NCI-H524 treated with DMSO at 0.1 percent for 48 hours (cell line): ENCODE data around the gene ALK.
"Not testable (repeated sequence)": the region's sequence is repeated elsewhere in the genome, so short reads cannot be mapped to it uniquely, and the experiment has no call there.

Source experiments
- DNase-seq: peaks from one replicate; lab custom pipeline; 2025; lab: John Stamatoyannopoulos, UW

ALK gene

GRCh38 chr2:29246383-29247300 is 674.7 kb downstream of the ALK start:
- DNase-seq: no peak

DNA sequence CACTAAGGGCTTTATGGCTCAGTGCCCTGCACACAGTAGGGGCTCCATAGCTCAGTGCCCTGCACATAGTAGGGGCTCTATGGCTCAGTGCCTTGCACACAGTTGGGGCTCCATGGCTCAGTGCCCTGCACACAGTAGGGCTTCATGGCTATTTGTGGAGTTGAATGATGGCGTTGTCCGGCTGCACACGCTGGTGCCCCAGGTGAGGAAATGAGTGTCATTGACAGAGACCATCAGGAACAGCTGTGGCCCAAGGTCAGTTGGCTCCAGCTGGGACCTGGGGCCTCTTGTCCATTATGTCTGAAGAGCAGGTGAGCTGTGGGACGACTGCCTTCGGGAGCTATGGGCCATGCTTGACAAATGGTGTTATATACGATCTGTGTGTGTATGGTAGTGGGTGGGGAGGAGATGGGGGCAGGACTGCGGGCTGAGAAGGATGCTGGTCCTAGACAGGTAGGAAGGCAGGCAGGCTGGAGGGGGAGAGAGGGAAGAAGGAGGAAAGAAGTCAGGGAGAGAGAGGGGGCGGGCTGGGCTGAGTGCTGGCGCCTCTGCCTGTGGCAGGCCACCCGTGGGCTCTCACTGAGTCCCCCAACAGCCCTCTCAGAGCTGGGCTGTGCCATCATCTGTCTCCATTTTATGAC is 675.5 kb downstream of the ALK start:
- DNase-seq: no peak

GRCh38 chr2:29245035-29245741 is 676.2 kb downstream of the ALK start:
- not testable (repeated sequence) for DNase-seq

GRCh38 chr2:29242621-29243375 is 678.6 kb downstream of the ALK start:
- no peak for DNase-seq

- no peak for DNase-seq
These were observed 679.3 kb downstream of the ALK start for GRCh38 chr2:29241955-29242565.

DNA sequence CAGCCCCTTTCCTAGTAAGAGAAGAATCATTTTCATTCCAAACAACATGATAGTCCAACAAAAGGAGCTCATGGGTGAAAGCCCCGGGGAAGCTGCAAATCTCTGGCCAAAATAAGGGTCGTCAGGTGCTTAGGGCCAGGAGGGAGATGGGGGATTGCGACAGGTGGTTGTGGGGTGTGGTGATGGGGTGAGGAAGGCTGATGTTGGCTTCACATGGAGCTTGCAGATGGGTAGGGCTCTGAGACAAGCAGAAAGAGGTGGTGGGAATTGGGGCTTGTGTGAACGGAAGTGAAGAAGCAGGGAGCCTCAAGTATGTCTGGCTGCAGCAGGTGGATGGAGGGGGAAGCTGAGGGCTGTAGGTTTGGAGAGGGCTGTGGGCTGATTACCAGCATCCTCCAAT is 680.0 kb downstream of the ALK start:
- DNase-seq: no peak

GRCh38 chr2:29240601-29241000 is 680.8 kb downstream of the ALK start:
- DNase-seq: no peak

DNA sequence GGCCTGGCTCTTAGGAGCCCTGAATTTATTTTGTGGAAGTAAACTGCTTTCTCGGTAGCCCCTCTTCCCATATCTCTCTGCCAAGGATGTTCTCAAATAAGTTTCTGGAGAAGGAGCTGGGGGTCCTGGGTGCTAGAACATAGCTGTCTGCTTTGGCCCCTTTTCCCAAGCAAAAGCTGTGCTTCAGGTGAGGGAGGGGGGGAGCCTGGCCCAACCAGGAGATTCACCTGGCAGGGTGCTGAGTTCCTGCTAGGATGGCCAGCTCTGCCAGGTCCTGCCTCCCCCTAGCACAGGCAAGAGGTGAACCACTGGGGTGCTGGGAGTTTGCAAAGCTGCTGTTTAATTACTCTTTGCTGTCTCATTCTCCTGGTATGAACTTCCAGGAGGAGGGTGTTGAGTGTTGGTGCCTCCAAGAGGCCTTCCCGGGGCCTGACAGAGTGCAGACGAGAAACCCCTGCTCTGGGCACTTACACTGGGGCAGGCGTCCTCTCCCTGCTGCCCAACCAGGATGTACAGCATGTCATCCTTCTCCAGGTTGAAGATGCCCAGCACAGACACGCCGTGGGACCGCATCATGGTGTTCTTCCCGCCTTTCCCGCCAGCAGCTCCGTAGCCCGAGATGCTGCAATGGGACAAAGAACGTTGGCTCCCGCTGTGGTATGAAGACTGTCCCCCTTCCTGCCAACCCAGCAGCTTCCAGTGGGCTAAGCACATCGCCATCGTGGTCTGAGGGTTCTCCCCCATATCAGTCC is 682.0 kb downstream of the ALK start:
- DNase-seq: no peak

DNA sequence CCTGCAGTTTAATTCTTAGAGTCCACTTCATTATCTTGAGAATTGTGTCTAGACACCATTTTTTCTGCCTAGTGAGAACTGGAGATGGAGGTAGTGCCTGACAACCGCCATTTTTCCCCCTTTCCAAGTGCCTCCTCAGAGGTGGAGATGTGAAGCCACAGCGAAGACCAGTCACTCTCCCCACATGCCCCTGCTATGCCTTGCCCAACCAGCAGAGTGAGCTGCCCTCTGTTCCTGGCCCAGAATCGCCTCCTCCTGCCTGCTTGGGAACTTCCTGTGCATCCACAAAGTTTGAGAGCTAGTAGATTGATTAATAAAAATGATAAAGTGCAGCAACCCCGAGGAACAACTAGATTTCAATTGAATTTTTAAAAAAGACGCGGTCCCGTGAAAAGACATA is 682.9 kb downstream of the ALK start:
- no peak for DNase-seq

DNA sequence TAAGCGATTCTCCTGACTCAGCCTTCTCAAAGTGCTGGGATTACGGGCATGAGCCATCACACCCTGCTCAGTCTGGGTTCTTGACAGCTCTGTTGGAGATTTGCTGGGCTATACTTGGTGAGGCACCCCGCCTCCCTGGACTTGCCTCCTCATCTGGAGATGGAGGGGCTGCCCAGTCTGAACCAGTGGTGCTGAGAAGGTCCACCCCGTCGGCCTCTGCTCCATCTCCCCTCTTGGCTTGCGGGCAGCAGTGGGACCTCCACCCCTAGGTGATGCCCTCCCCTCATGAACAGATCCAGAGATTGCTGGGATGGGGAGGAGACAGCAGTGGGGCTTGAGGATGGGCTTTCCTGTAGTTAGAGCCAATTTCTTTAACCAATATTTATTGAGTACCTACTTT is 685.3 kb downstream of the ALK start:
- no peak for DNase-seq

- no peak for DNase-seq
These were observed 686.0 kb downstream of the ALK start for GRCh38 chr2:29235411-29235810.

GRCh38 chr2:29233428-29233827 is 688.0 kb downstream of the ALK start:
- DNase-seq: no peak

DNA sequence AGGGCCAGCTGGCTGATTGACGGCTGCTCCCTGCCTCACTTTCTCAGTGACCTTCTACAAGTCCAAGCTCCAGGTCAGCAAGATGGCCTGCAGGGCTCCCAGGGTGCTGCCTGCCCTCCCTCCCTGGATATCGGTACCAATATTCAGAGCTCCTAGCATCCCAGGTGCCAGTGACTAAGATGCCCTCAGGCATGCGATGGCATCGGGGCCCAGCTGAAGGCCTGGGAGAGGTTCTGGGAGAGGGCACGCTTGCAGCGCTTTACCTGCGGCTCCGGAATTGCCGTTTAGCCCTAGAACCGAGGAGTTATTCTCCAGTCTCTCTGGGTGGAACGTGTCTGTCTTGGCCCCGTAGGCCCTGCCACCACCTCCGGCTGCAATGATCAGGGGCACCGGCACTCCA is 689.3 kb downstream of the ALK start:
- no peak for DNase-seq

DNA sequence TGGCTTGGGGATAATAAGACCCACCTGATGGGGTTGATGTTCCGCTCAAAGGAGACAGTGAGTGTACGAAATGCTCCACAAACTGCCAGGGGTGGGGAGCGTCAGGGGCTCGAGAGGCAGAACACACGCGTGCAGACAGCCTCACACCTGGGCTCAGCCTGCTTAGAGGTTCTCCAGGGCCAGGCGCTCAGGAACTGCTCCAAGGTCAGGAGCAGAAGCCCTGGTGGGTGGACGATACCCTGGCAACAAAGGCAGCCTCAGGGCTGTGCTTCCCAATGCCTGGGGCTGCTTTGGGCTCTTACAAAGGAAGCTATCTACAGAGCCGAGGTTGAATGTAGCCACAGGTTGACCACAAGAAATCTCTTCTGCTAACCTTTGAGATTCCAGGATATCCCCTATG is 691.7 kb downstream of the ALK start:
- no peak for DNase-seq

GRCh38 chr2:29228947-29229346 is 692.4 kb downstream of the ALK start:
- DNase-seq: no peak

- DNase-seq: no peak
These were observed 693.3 kb downstream of the ALK start for GRCh38 chr2:29227935-29228675.

GRCh38 chr2:29226808-29227207 is 694.6 kb downstream of the ALK start:
- DNase-seq: no peak

DNA sequence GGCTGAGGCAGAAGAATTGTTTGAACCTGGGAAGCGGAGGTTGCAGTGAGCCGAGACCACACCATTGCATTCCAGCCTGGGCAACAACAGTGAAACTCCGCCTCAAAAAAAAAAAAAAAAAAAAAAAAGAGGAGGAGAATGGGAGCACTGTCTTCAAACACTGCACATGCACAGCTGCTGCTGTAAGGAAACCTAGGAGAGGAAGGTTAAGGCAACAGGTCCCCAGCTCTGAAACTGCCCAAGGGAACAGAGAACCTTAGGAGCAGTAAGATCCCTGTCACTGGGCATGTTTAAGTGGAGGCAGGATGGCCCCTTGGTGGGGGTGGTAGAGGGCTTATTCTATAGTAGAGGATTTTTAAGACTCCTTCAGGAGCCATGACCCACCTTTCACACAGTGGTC is 695.0 kb downstream of the ALK start:
- DNase-seq: no peak

DNA sequence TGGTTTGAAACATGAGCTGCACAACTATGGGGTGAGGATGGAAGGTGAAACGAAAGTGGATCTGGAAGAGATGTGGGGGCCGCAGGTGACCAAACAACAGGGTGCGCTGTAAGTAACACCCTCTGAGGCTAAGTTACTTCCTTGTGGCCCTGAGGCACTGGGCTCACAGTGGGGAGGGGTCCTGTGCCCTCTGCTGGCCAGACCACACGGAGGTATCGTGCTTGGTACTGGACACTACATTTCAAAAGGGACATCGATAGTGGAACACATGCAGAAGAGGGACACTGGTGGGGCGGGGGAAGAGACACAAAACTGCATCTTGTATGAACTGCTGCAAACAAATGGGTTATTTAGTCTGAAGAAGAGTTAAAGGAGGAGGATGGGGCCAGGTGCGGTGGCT is 695.6 kb downstream of the ALK start:
- DNase-seq: no peak
